Large intestine (tissue), 3 donors: ENCODE results near the gene MEG3. TPM values are rescaled to one million over a fixed set of nuclear protein-coding genes. Genes with fewer than 3 reads are reported as not detected.

Experiments used
- DNase-seq, 2 donors: peaks; one replicate each; pipeline versions ENCODE4 v3.0.0 to v3.0.0-alpha.2; 2013
- H3K27ac ChIP-seq: one replicate; pipeline ENCODE4 v1.5.1; 2013; ENCODE audit warnings: low read length
- H3K27me3 ChIP-seq: 2 replicates; pipeline ENCODE4 v1.6.1; 2013; ENCODE audit warnings: low read length; ENCODE audit not compliant: control insufficient read depth, insufficient read depth
- H3K36me3 ChIP-seq: 2 replicates; pipeline ENCODE4 v1.6.1; 2013; ENCODE audit warnings: low read length; ENCODE audit not compliant: control insufficient read depth, insufficient read depth
- H3K4me1 ChIP-seq: one replicate; pipeline ENCODE4 v1.6.1; 2013; ENCODE audit warnings: low read length; ENCODE audit not compliant: control insufficient read depth, insufficient read depth
- H3K4me3 ChIP-seq: one replicate; pipeline ENCODE4 v1.5.1; 2013; ENCODE audit warnings: low read length
- H3K9me3 ChIP-seq: one replicate; pipeline ENCODE4 v1.6.1; 2013; ENCODE audit warnings: mild to moderate bottlenecking, low read depth, low read length, moderate library complexity; ENCODE audit not compliant: control insufficient read depth
- WGBS: methylation state at CpG from one replicate; pipeline ENCODE4 v1.1.5; 2013; ENCODE audit warnings: low lambda C conversion rate; ENCODE audit not compliant: insufficient coverage; 5-methylcytosine and 5-hydroxymethylcytosine counted together
- polyA plus RNA-seq: library from polyadenylated mRNA; unstranded; fragments of 120-200 nt; gene quantifications from one replicate; pipeline ENCODE4 v1.2.1, GENCODE V29; 2013

MEG3 gene
- polyA plus RNA-seq, 1 donor: 248 TPM

DNA sequence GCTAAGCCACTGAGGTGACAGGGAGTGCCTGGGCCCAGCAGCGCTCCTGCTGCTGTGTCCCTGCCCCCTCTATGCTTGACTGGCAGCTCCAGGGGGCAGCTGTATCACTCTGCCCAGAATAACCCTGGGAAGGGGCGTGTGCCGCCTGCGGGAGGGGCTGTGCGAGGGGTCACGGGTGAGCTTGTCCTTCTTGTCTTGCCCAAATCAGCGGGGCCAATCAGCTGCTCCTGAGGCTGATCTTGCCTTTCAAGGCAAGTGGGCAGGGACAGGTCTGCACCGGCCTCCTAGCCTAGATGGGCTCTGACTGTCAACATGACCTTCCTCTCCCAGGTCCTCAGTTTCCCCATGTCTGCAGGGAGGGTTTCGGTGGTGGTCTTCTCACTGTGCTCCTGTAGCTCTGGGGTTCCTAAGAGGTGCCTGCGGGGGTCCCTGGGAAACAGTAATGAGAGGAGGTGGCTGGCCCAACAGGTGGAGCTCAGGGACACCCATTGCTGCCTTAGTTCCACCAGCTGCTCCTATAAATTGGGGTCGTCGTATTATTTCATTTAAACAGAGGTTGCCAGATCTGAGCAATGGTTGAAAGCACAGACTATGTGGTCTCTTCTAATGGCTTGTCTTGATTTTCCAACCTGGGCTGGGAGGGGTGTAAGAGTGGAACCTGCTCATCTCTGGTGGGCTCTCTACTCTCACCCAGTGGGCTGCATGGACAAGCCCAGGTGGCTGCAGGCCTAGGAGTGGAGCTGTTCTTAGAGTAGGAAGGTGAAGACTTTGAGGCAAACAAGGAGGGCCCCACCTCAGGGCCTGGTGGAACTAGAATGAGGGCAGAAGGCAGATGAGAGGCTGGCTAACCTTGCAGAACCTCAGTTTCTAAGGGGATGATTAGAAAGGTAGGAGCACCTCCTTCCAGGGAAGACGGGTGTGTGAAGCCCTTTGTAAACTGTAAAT lies 65.9 kb downstream of the MEG3 start:
- H3K27me3 ChIP-seq: peaks cover 8% of the 10 kb centered on the region
- no peaks in the 10 kb centered on the region for H3K36me3 ChIP-seq
- no peak overlapping the region for H3K4me3 ChIP-seq
- no peak for DNase-seq
- 80% methylated on average over 1 of the region's 13 CpGs for WGBS
- no peak overlapping the region for H3K27ac ChIP-seq
- H3K9me3 ChIP-seq: no peaks in the 10 kb centered on the region
- no peaks in the 10 kb centered on the region for H3K4me1 ChIP-seq

DNA sequence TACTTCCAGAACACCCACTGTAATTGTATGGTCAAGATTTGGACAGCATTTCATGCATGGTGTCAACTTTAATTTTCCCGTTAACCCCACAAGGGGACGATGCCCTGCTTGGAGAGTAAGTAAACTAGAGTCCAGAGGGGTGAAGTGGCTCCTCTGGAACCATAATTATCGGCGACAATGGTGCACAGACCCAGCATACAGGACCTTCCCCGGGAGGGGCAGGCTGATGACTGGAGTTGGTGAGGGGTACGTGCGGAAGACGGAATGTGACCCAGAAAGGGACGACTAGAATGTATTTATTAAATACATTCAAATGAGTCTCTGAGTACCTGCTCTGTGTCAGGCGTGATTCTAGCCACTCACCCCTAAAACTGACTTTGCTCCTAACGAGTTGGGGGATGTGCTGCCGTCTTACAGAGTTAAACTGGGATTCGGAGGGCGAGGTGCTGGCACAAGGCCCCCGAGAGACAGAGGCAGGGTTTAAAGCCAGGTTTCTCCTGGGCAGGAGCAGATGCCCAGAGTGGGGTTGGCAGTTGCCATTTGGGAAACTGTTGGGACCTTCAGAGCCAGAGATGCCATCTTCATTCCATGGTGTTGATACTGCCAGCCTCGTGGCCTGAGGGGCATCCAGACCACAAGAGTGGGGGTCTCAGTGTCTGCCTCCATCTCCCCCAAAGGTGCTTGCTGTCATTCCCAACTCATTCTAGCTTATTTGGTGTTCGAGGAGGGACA lies 66.7 kb downstream of the MEG3 start:
- no peaks in the 10 kb centered on the region for H3K9me3 ChIP-seq
- H3K4me1 ChIP-seq: no peaks in the 10 kb centered on the region
- no peak overlapping the region for H3K27ac ChIP-seq
- no peaks in the 10 kb centered on the region for H3K36me3 ChIP-seq
- no CpG with 5 or more reads among the region's 17 CpGs for WGBS
- no peak overlapping the region for H3K4me3 ChIP-seq
- H3K27me3 ChIP-seq: peaks cover 11% of the 10 kb centered on the region
- DNase-seq: no peak

DNA sequence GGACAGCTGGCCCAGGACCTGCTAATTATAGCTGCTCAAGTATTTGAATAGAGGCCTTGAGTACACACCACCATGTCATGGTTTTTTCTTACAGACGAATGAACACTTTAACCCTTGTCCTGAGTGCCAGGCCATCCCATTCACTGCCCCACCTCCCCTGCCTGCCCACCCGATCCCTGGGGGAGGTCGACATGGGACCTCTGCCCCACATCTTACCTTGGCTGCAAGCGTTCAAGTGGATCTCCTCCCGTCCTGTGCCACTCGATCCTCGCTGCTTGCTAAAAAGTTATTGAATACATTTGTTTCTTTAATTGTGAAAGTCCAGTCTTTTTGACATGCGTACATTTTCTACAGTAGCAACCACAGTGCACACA lies 67.3 kb downstream of the MEG3 start:
- no peak for DNase-seq
- no peaks in the 10 kb centered on the region for H3K36me3 ChIP-seq
- no peak overlapping the region for H3K27ac ChIP-seq
- H3K27me3 ChIP-seq: peaks cover 11% of the 10 kb centered on the region
- no peaks in the 10 kb centered on the region for H3K9me3 ChIP-seq
- no peak overlapping the region for H3K4me3 ChIP-seq
- no peaks in the 10 kb centered on the region for H3K4me1 ChIP-seq
- no CpG with 5 or more reads among the region's 8 CpGs for WGBS

DNA sequence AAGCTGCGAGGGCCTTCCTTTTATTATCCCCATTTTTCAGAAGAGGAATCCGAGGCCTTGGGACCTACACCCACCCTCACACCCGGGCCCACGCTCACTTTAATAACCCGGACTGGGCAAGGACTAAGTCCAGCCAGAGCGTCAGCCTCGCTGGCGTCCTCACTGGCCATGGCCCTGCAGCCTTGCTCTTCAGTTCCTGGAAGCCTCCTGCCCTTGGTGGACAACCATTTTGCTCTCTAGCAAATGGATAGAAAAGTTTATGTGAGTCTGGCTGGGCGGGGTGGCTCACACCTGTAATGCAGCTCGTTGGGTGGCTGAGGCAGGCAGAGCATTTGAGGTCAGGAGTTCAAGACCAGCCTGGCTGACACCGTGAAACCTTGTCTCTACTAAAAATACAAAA lies 67.8 kb downstream of the MEG3 start:
- no peaks in the 10 kb centered on the region for H3K9me3 ChIP-seq
- peaks cover 14% of the 10 kb centered on the region for H3K27me3 ChIP-seq

DNA sequence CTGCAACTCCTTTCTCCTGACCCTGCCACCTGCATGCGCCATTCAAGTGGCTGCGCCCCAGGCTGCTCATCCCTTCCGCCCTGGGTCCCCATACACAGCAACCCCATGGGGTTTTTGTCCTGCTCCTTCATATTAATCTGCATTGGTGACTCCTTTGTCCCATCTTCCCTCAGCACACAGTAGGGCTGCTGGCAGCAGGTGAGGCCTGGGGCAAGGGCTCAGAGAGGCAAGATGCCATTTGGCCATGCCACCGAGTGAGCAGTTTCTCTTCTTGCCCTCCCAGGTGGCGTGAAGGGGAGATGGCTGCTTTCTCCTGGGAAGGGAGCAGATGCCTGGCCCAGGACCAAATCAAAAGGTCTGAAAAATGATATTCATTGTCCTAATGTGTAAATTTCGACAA lies 68.5 kb downstream of the MEG3 start:
- H3K9me3 ChIP-seq: no peaks in the 10 kb centered on the region
- no peak overlapping the region for H3K27ac ChIP-seq
- no CpG with 5 or more reads among the region's 6 CpGs for WGBS
- H3K4me1 ChIP-seq: peaks cover 3% of the 10 kb centered on the region
- peaks cover 21% of the 10 kb centered on the region for H3K27me3 ChIP-seq
- no peak for DNase-seq
- H3K4me3 ChIP-seq: no peak overlapping the region
- H3K36me3 ChIP-seq: no peaks in the 10 kb centered on the region

More for the DNA sequence above, 67.8 kb downstream of the MEG3 start:
- DNase-seq: no peak
- Histone ChIP-seq H3K27ac (no peak overlapping the region), H3K36me3 (no peaks in the 10 kb centered on the region), H3K4me3 (no peak overlapping the region), H3K4me1 (no peaks in the 10 kb centered on the region)
- WGBS: no CpG with 5 or more reads among the region's 11 CpGs

DNA sequence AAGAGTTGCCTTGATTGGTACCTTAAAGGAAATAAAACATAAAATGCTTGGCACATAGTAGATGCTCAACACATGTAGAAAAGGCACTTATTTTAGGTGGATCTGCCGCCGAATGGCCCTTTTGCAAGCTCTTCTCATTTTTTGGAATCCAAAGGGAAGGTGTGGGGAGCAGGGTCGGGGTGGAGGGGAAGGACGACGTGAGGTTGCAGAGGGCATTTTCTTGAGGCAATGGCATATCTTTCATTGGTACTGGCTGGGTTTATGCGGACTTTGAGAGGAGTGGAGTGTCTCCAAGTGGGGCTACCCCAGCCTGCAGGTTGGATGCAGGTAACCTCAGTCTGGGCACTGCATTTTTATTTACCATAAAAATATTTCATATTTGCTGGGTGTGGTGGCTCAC lies 69.5 kb downstream of the MEG3 start:
- Histone ChIP-seq H3K4me3 (no peak overlapping the region), H3K36me3 (no peaks in the 10 kb centered on the region), H3K27me3 (peaks cover 31% of the 10 kb centered on the region), H3K4me1 (peaks cover 5% of the 10 kb centered on the region), H3K9me3 (no peaks in the 10 kb centered on the region), H3K27ac (no peak overlapping the region)
- no CpG with 5 or more reads among the region's 6 CpGs for WGBS
- DNase-seq: no peak

DNA sequence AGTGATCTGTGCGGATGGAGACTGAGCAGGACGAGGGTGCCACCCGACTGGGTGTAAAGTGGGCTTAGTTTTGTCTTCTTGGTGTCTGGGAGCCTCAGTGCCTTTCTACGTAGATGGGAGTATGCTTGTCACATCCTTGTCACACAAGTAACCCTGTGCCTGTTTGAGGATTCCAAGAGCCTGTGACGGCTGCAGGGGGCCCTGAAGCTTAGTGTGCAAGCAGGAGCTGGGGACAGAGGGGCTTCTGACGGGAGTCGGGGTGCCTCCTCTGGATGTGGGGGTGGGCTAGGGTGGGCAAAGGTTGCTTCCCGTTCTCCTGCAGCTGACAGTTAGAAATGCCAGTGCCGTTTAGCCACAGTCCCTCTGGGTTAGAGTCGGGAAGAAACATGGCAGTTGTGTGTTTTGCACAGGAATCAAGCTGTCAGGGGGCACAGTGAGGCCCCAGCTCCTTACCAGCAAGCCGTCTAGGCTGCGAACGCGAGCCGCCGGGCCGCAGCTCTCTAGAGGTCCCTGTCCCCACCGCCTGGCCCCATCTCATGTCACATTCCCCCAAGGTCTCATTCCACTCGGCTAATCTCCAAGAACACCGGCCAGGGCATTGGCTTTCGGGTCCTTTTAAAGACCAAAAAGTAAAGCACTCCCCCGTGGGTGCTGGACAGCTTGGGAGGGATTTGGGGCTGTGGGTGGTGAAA lies 70.6 kb downstream of the MEG3 start:
- H3K4me1 ChIP-seq: peaks cover 7% of the 10 kb centered on the region
- H3K36me3 ChIP-seq: no peaks in the 10 kb centered on the region
- no CpG with 5 or more reads among the region's 22 CpGs for WGBS
- H3K4me3 ChIP-seq: no peak overlapping the region
- peaks cover 42% of the 10 kb centered on the region for H3K27me3 ChIP-seq
- DNase-seq: no peak
- H3K9me3 ChIP-seq: no peaks in the 10 kb centered on the region
- H3K27ac ChIP-seq: no peak overlapping the region

DNA sequence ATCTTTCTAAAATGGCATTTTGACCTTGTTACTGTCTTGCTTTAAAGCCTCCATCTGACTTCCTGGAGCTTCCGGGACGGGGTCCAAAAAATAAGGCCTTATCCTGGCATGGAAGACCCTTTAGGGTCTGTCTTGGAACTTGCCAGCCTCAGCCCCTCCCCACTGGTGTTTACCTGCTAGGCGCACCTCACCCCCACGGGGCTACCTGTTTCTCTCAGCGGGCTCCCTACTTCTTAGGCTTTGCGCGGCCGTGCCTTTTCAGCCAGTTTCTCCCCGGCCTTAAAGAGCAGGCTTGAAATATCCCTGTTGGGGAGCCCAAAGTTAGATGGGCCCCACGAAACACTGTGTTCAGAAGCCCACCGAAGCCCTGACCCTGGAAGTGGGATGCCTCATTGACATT lies 72.5 kb downstream of the MEG3 start:
- peaks cover 60% of the 10 kb centered on the region for H3K27me3 ChIP-seq
- no peak overlapping the region for H3K4me3 ChIP-seq
- peaks cover 4% of the 10 kb centered on the region for H3K9me3 ChIP-seq
- no peak for DNase-seq
- H3K4me1 ChIP-seq: peaks cover 7% of the 10 kb centered on the region
- WGBS: no CpG with 5 or more reads among the region's 11 CpGs
- no peak overlapping the region for H3K27ac ChIP-seq
- H3K36me3 ChIP-seq: no peaks in the 10 kb centered on the region

DNA sequence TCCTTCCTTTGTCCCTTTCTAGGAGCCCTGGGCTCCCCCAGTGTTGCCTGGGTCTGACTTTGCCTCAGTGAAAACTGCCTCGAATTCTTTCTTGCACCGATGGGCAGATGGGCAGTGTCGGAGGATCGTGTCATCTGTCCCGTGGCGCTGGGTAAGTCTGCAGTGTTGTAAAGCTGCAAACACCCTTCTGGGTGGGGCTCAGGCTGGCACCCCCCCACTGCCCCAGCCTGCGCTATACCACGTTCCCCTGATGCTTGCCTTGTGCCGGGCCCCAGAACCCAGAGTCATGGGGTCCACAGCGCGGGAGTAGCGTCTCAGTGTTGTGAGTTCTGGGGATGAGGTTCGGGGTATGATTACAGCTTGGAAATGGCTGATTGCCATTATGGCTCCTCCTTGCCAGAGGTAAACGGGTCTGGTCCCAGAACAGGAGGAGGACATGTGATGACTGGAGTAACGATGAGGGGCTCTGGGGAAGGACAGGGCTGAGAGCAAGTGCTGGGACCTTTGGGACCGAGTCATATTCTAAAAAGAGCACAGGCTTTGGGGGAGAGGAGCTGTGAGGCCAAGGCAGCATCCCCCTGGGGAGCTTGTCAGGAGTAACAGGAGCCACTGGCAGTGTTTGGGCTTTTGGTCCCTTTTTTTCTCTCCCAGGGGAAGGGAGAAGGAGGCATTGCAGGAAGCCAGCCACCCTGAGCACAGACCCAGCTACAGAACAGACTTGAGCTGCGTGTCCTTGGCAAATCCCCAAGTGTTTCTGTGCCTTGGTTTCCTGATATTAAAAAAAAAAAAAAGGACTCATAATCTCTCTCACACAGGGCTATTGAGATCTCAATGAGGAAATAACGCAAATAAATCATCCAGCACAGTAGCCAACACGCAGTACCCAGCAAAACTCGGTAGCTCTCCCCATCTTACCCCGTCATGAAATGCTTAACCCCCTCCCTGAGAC lies 73.3 kb downstream of the MEG3 start:
- peaks cover 4% of the 10 kb centered on the region for H3K9me3 ChIP-seq
- peaks cover 7% of the 10 kb centered on the region for H3K4me1 ChIP-seq
- H3K27me3 ChIP-seq: peaks cover 68% of the 10 kb centered on the region
- peak in 1 of 2 donors; percentile 9 for DNase-seq
- no CpG with 5 or more reads among the region's 21 CpGs for WGBS
- H3K4me3 ChIP-seq: no peak overlapping the region
- no peaks in the 10 kb centered on the region for H3K36me3 ChIP-seq
- no peak overlapping the region for H3K27ac ChIP-seq
